Thyroid gland (tissue), 4 donors: ENCODE measurements around the gene MYO1E. TPM values are rescaled to one million over a fixed set of nuclear protein-coding genes. Genes with fewer than 3 reads are reported as not detected.

Experiments used
- DNase-seq, 2 donors: peaks; one replicate each; pipeline ENCODE4 v3.0.0-alpha.2; 2019
- H3K27ac ChIP-seq, 3 donors: fragments of 200-600 bp; sonication (generic); 1 replicate in 2 of 3; 2 replicates in 1 of 3; pipeline ENCODE4 v1.5.1; 2016 to 2019; ENCODE audit warnings: mild to moderate bottlenecking in 1 of 3, moderate library complexity in 1 of 3
- H3K27me3 ChIP-seq: fragments of 200-600 bp; sonication (generic); one replicate; pipeline ENCODE4 v1.5.1; 2019
- H3K36me3 ChIP-seq, 2 donors: fragments of 200-600 bp; sonication (generic); one replicate each; pipeline ENCODE4 v1.5.1; 2016 to 2019
- H3K4me1 ChIP-seq, 2 donors: fragments of 200-600 bp; sonication (generic); one replicate each; pipeline ENCODE4 v1.5.1; 2017 to 2019
- H3K4me3 ChIP-seq, 3 donors: fragments of 200-600 bp; sonication (generic); replicated peaks in 1 of 3; 1 replicate in 2 of 3; 2 replicates in 1 of 3; pipeline ENCODE4 v1.5.1; 2016; ENCODE audit warnings: mild to moderate bottlenecking in 1 of 3
- H3K9me3 ChIP-seq: fragments of 200-600 bp; sonication (generic); one replicate; pipeline ENCODE4 v1.5.1; 2017
- CTCF ChIP-seq, 6 experiments: fragments of 200-600 bp in 3 of 6; fragments of 450-650 bp in 3 of 6; sonication (generic) in 3 of 6; IDR thresholded peaks; one replicate each; pipeline ENCODE4 v1.5.1; 2016 to 2019; ENCODE audit warnings: antibody characterized with exemption in 6 of 6, mild to moderate bottlenecking in 2 of 6, inconsistent platforms in 1 of 6, moderate library complexity in 1 of 6
- POLR2A ChIP-seq, 2 donors: fragments of 450-650 bp; IDR thresholded peaks; one replicate each; pipeline ENCODE4 v1.6.1; 2017; ENCODE audit warnings: antibody characterized with exemption in 2 of 2, mild to moderate bottlenecking in 2 of 2, moderate library complexity in 1 of 2
- WGBS, 2 donors: methylation state at CpG; one replicate each; pipeline ENCODE4 v1.1.5; 2017; 5-methylcytosine and 5-hydroxymethylcytosine counted together
- intact Hi-C: fragments of 100-400 bp; cut with DNase I; formaldehyde crosslinking; loops from one replicate; pipeline ENCODE4 v1.15.1; 2023
- total RNA-seq, 4 donors: library from RNA; depleted of rRNA; stranded (reverse); fragments of >200 nt; gene quantifications; one replicate each; pipeline ENCODE4 v1.2.3, GENCODE V29; 2016

The MYO1E gene
- total RNA-seq, 4 donors from 2014 or later = 19.5 to 56.6 (median 34.6) TPM

DNA sequence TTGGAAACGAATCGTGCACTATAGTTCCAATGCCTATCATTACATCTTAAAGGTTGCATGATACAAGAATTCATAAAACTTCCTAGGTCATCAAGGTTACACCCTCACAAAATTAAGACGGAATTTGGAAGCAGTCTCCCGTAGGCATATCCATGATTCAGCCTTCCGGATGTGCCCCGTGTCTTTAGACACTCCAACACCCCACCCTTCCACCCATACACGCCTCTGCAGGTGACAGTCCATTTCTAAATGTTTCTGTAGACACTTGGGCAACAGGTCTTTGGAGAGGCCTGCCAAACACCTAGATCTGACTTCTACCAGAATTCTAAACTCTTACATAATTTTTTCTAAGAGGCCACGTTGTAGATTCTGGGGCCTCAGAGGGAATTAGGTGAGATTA, 116.2 kb downstream of the MYO1E start:
- WGBS, 2 donors = 81 to 83% methylated on average over 8 of the region's 8 CpGs
- intact Hi-C loops = no loop called here
- H3K9me3 ChIP-seq = no peaks in the 10 kb centered on the region
- no peaks in the 10 kb centered on the region for H3K36me3 ChIP-seq
- no peaks in the 10 kb centered on the region for H3K27me3 ChIP-seq
- TF ChIP-seq POLR2A (IDR thresholded peaks at IDR 0.05) = no peak
- H3K4me3 ChIP-seq = no peak overlapping the region
- DNase-seq = no peak
- no peaks in the 10 kb centered on the region for H3K4me1 ChIP-seq
- H3K27ac ChIP-seq = no peak overlapping the region

DNA sequence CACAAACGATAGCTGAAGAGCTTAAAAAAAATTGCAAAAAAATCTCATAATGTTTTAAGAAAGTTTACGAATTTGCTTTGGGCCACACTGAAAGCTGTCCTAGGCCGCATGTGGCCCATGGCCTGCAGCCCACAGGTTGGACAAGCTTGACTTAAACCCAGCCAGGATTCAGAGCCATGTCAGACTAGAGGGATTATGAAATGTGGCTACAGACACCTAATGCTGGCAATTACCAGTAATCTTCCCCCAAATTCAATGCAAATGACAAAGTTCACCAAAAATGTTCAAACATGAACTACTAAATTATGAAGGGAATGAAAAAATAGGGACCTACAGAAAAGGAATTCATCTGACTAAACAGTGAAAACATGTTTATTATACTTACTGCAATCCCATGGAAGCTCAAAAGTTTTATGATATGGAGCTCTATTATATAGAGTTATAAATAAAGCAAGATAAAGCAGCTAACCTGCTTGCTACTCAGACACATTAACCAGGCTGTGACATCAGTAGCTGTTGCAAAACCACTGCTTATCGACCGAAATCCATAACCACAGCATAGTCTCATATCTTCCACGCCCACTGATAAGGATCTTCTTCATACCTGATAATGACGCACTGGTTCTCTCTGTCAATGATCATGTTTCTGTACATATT, 116.9 kb downstream of the MYO1E start:
- TF ChIP-seq CTCF (IDR thresholded peaks at IDR 0.05) (no peak), POLR2A (IDR thresholded peaks at IDR 0.05) (no peak)
- Histone ChIP-seq H3K9me3 (no peaks in the 10 kb centered on the region), H3K27ac (no peak overlapping the region), H3K36me3 (no peaks in the 10 kb centered on the region), H3K4me3 (no peak overlapping the region), H3K27me3 (no peaks in the 10 kb centered on the region), H3K4me1 (no peaks in the 10 kb centered on the region)
- 89 to 96% methylated on average over 7 of the region's 7 CpGs for WGBS, 2 donors
- intact Hi-C loops = no loop called here
- no peak for DNase-seq

GRCh38 chr15:59252137-59252536, 120.5 kb downstream of the MYO1E start:
- Histone ChIP-seq H3K4me1 (no peaks in the 10 kb centered on the region), H3K4me3 (no peak overlapping the region), H3K27me3 (no peaks in the 10 kb centered on the region), H3K9me3 (no peaks in the 10 kb centered on the region), H3K27ac (no peak overlapping the region), H3K36me3 (no peaks in the 10 kb centered on the region)
- DNase-seq = no peak
- intact Hi-C loops = no loop called here
- no peak for TF ChIP-seq CTCF (IDR thresholded peaks at IDR 0.05)
- TF ChIP-seq POLR2A (IDR thresholded peaks at IDR 0.05) = no peak
- WGBS, 2 donors = 90 to 98% methylated on average over 5 of the region's 5 CpGs

GRCh38 chr15:59251001-59251845, 121.4 kb downstream of the MYO1E start:
- Histone ChIP-seq H3K27me3 (no peaks in the 10 kb centered on the region), H3K4me1 (no peaks in the 10 kb centered on the region), H3K36me3 (no peaks in the 10 kb centered on the region), H3K27ac (no peak overlapping the region), H3K4me3 (no peak overlapping the region), H3K9me3 (no peaks in the 10 kb centered on the region)
- 76 to 83% methylated on average over 7 of the region's 7 CpGs for WGBS, 2 donors
- DNase-seq = no peak
- no peak for TF ChIP-seq CTCF (IDR thresholded peaks at IDR 0.05)
- intact Hi-C loops = no loop called here

GRCh38 chr15:59250249-59250648, 122.4 kb downstream of the MYO1E start:
- H3K9me3 ChIP-seq = no peaks in the 10 kb centered on the region
- H3K27ac ChIP-seq = no peak overlapping the region
- no peak overlapping the region for H3K4me3 ChIP-seq
- no peaks in the 10 kb centered on the region for H3K36me3 ChIP-seq
- 93% methylated on average over 13 of the region's 13 CpGs for WGBS, 2 donors
- DNase-seq = no peak
- intact Hi-C loops = no loop called here
- H3K27me3 ChIP-seq = no peaks in the 10 kb centered on the region
- TF ChIP-seq POLR2A (IDR thresholded peaks at IDR 0.05) = no peak
- TF ChIP-seq CTCF (IDR thresholded peaks at IDR 0.05) = no peak
- no peaks in the 10 kb centered on the region for H3K4me1 ChIP-seq
